ENCODE data around the gene TRIO.

Gene TRIO

DNA sequence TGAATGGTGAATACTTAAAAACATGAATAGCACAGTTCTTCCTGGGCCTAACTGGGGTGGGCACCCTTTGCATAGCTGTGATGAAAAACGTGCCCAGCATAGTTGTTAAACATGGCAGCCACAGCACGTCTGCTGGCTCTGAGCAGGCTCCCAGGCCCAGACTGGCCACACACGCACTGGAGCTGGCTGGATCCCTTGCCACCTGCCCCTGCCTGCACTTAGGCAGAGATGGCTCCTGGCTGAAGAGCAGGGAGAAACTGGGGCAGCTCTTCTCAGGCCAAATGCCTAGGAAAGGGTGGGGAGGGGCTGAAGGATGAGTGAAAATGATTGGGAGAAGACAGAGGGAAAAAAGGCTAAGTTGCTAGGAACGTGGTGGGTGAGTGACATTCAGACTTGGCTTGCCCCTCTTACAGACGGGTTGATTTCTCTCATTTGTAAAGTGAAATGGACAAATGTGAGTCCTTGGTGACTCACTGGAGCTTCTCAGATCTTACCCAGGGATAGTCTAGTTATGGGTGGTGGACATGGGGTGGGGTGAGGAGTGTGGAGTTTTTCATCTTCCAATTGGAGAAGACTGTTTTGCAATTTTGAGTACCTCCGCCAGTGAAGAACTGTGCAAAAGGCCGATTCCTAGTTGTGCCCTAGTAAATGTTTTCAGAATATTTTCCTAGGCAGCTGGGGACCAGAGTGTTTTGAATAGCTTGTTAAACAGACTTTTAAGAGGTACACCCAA, 42.4 kb downstream of the TRIO start:
- no peaks in the 10 kb centered on the region for H3K4me1 Mint-ChIP-seq (ENCODE audit: low read depth)
- DNase-seq (ENCODE audit: low spot score): no peak
- no peaks in the 10 kb centered on the region for H3K9me3 Mint-ChIP-seq
- H3K4me3 Mint-ChIP-seq: no peak overlapping the region
- no peaks in the 10 kb centered on the region for H3K36me3 Mint-ChIP-seq (ENCODE audit: low read depth)
- no peaks in the 10 kb centered on the region for H3K27me3 Mint-ChIP-seq (ENCODE audit: low read depth)
- H3K27ac Mint-ChIP-seq: no peak overlapping the region

DNA sequence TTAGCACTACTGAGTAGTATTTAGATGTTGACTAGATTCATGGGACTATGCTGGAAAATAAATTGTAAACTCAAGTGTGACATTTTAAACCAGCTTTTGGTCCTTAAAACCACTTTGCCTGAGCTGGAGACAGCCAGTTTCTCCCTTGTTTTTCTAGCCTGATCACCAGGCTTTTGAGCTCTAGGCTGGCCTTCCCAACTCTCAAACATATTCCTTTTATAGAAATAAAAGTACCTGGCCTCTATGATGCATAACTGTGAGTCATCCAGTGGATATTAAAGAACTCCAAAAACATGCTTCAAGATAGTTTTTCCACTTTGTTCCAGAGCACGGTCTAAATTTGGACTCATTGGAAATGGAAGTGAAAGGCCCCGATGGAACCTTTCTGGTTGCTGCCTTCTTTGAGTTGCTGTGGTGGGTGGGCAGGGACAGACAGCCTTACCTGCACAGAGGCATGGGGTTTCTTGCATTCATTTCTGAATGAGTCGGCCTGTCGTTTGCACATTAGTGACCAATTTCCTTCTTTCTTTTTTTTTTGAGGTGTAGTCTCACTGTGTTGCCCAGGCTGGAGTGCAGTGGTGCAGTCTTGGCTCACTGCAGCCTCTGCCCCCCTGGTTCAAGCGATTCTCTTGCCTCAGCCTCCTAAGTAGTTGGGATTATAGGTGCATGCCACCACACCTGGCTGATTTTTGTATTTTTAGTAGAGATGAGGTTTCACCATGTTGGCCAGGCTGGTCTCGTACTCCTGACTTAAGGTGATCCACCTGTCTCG, 43.1 kb downstream of the TRIO start:
- H3K27ac Mint-ChIP-seq: no peak overlapping the region
- H3K27me3 Mint-ChIP-seq (ENCODE audit: low read depth): no peaks in the 10 kb centered on the region
- H3K36me3 Mint-ChIP-seq (ENCODE audit: low read depth): no peaks in the 10 kb centered on the region
- no peaks in the 10 kb centered on the region for H3K9me3 Mint-ChIP-seq
- DNase-seq (ENCODE audit: low spot score): no peak
- H3K4me3 Mint-ChIP-seq: no peak overlapping the region
- no peaks in the 10 kb centered on the region for H3K4me1 Mint-ChIP-seq (ENCODE audit: low read depth)

DNA sequence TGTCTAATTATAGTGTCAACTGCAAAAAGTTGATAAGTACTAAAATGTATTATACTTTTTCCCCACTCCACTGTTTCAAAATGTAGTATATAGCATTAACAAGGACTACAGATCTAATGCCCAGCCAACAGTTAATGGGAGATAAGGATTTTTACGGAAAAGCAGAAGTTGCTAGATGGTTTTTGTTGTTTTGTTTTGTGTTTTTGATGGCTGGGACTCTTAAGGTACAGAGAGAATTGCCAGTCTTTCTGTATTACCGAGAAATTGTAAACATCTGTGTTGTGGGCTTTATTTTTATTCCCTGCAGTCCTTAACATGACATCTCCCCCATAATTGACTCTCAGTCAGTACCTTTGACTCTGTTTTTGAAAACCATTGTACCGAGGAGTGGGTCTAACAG, 44.0 kb downstream of the TRIO start:
- Mint-ChIP-seq H3K27ac (no peak overlapping the region), H3K27me3 (ENCODE audit: low read depth) (no peaks in the 10 kb centered on the region), H3K36me3 (ENCODE audit: low read depth) (no peaks in the 10 kb centered on the region), H3K9me3 (no peaks in the 10 kb centered on the region), H3K4me1 (ENCODE audit: low read depth) (no peaks in the 10 kb centered on the region), H3K4me3 (no peak overlapping the region)
- DNase-seq (ENCODE audit: low spot score): no peak

DNA sequence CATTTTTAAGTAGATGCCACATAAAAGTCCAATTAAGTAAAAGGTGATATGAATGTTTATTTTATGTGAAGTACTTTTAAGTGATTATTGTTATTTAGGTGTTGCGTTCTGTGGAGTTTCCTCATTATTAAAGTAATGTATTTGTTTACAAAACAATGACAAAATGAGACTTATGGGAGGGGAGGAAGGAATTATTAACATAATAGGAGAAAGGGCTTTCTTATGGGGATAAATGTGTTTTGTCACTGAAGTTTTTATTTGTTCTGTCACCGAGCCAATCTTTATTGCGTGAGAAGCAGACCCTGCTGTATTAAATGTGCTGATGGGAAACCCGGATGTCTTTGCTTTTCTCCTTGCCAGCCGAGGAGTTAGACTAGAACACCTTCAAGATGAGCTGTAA, 44.5 kb downstream of the TRIO start:
- DNase-seq (ENCODE audit: low spot score): no peak
- no peaks in the 10 kb centered on the region for H3K27me3 Mint-ChIP-seq (ENCODE audit: low read depth)
- H3K27ac Mint-ChIP-seq: no peak overlapping the region
- H3K4me1 Mint-ChIP-seq (ENCODE audit: low read depth): no peaks in the 10 kb centered on the region
- H3K4me3 Mint-ChIP-seq: no peak overlapping the region
- H3K9me3 Mint-ChIP-seq: no peaks in the 10 kb centered on the region
- H3K36me3 Mint-ChIP-seq (ENCODE audit: low read depth): no peaks in the 10 kb centered on the region

DNA sequence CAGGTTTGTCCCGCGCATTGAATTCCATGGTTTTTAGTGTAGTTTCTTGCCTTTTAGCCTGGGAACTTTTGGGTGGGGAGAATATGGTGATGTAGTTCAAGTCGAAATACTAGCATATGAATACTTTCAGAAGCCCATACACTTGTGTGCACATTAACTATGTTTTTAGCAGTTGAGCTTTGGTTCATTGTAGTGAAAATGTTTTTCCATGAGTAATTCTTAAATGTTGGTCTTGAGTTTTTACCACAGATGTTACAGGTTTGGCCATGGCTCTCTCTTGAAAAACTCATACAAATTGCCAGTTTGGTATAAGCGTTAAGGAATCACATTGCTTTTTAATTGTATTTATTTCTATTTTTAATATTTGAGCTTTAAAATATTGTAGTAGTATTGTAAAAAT, 45.6 kb downstream of the TRIO start:
- H3K9me3 Mint-ChIP-seq: no peaks in the 10 kb centered on the region

DNA sequence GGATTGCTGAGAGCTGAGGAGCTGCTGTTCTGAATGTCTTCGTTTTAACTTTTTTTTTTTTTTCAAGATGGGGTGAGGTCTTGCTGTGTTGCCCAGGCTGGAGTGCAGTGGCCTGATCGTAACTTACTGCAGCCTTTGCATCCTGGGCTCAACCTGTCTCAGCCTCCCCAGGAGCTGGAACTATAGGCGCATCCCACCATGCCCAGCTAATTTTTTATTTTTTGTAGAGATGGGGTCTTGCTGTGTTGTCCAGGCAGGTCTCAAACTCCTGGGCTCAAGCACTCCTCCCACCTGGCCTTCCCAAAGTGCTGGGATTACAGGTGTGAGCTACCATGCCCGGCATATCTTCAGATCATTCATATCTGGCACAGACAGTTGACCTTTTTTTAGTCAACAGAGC, 46.5 kb downstream of the TRIO start:
- H3K27me3 Mint-ChIP-seq (ENCODE audit: low read depth): peaks cover 1% of the 10 kb centered on the region
- H3K4me3 Mint-ChIP-seq: no peak overlapping the region
- H3K9me3 Mint-ChIP-seq: no peaks in the 10 kb centered on the region
- DNase-seq (ENCODE audit: low spot score): no peak
- H3K4me1 Mint-ChIP-seq (ENCODE audit: low read depth): no peaks in the 10 kb centered on the region
- no peak overlapping the region for H3K27ac Mint-ChIP-seq
- no peaks in the 10 kb centered on the region for H3K36me3 Mint-ChIP-seq (ENCODE audit: low read depth)

More for the DNA sequence above, 45.6 kb downstream of the TRIO start:
- H3K27ac Mint-ChIP-seq: no peak overlapping the region
- DNase-seq (ENCODE audit: low spot score): no peak
- no peaks in the 10 kb centered on the region for H3K4me1 Mint-ChIP-seq (ENCODE audit: low read depth)
- no peaks in the 10 kb centered on the region for H3K27me3 Mint-ChIP-seq (ENCODE audit: low read depth)
- H3K36me3 Mint-ChIP-seq (ENCODE audit: low read depth): no peaks in the 10 kb centered on the region
- no peak overlapping the region for H3K4me3 Mint-ChIP-seq

DNA sequence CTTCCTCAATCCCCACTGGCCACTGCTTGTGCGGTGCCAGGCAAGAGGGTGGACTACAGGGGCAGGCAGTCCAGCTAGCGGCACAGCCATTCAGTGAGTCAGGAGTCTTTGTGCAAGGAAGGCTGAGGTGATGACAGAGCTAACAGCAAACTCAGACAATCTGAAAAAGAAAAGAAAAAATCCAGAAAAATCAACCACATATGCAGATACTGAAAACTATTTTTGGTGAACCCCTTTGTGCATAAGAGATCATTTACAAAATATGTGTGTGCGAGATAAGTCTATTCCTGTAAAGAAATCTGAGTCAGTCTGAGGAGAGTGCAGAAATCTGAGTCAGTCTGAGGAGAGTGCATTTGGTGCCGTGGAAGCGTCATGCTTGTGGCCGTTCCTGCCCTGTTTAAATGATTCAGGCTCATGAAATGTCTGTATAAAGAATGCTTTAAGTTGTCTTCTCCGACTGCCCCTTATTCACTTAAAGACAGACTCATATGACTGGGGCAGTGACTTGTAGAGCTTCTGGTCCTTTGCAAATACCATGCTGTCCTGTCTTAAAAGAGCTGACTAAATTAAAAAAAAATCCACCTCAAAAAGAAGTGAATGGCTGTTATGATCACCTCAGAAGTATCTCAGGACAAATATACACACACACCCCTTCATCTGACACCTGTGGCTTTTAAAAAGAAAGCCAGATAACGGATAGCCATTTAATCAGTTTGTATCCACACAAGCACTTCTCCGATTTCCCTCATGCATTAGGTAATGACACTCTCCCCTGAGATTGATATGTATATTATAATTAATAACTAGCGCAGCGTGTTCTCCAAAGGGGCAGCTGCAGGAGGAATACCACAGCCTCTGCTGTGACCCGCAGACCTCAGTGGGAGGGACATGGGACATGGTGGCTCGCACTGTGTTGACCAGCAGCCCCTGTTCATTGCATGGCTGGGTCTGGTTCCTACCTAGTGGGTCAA, 47.3 kb downstream of the TRIO start:
- Mint-ChIP-seq H3K27me3 (ENCODE audit: low read depth) (peaks cover 6% of the 10 kb centered on the region), H3K27ac (no peak overlapping the region), H3K4me3 (no peak overlapping the region), H3K9me3 (no peaks in the 10 kb centered on the region), H3K36me3 (ENCODE audit: low read depth) (no peaks in the 10 kb centered on the region), H3K4me1 (ENCODE audit: low read depth) (no peaks in the 10 kb centered on the region)
- no peak for DNase-seq (ENCODE audit: low spot score)

DNA sequence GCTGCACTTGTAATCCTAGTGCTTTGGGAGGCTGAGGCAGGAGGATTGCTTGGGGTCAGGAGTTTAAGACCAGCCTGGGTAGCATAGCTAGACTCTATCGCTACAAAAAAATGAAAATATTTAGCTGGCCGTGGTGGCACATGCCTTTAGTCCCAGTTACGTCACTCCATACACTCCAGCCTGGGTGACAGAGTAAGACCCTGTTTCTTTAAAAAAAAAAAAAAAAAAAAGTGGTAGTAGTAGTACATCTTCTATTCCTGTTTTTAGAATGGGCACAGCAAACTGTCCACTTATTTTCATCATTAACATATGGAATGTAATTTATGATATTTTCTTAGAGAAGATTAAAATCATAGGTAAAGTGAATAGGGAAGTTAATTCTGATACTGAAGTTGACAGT, 48.2 kb downstream of the TRIO start:
- Mint-ChIP-seq H3K4me3 (no peak overlapping the region), H3K27me3 (ENCODE audit: low read depth) (peaks cover 9% of the 10 kb centered on the region)

DNA sequence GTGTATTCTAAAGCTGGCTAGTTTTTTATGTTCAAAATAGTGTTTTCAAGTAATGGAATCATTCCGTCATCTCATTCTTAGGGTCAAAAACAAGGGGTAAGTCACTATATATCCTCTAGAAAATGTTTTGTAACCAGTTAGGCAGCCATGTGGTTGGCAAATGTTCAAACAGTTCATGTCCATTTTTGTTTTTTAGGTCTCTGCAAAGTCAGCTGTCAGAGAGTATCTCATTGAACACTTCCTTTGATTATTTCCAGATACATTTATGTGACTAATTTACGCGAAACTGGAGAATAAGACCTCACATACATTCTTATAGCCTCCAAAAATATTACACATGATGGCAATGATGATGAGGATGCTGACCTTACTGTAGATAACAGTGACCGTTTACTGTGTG, 50.4 kb downstream of the TRIO start:
- no peak overlapping the region for H3K4me3 Mint-ChIP-seq
- peaks cover 9% of the 10 kb centered on the region for H3K27me3 Mint-ChIP-seq (ENCODE audit: low read depth)
- H3K27ac Mint-ChIP-seq: no peak overlapping the region
- no peaks in the 10 kb centered on the region for H3K36me3 Mint-ChIP-seq (ENCODE audit: low read depth)
- no peak for DNase-seq (ENCODE audit: low spot score)
- no peaks in the 10 kb centered on the region for H3K9me3 Mint-ChIP-seq
- H3K4me1 Mint-ChIP-seq (ENCODE audit: low read depth): no peaks in the 10 kb centered on the region

More for the DNA sequence above, 48.2 kb downstream of the TRIO start:
- H3K36me3 Mint-ChIP-seq (ENCODE audit: low read depth): no peaks in the 10 kb centered on the region
- no peak overlapping the region for H3K27ac Mint-ChIP-seq
- H3K9me3 Mint-ChIP-seq: no peaks in the 10 kb centered on the region
- no peaks in the 10 kb centered on the region for H3K4me1 Mint-ChIP-seq (ENCODE audit: low read depth)
- DNase-seq (ENCODE audit: low spot score): no peak

DNA sequence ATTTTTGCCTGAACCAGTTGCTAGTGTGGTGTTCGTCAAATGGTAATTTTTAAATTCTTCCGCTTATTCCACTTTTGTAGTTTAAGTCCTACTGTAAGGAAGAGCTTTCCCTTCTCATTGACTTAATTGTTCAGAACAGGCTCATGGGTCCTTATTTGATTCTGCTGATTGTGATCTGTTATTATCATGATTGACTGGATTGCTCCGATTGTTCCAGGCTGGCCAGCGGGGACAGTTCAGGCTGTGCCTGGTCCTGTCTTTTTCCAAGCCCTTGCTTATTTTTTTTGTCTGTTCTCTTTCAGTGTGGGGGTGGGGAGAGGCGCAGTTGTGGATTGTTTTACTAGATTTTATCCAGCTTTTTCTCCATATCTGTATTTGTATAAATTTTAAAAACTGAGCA, 52.4 kb downstream of the TRIO start:
- no peak for DNase-seq (ENCODE audit: low spot score)
- peaks cover 9% of the 10 kb centered on the region for H3K27me3 Mint-ChIP-seq (ENCODE audit: low read depth)
- H3K4me3 Mint-ChIP-seq: no peak overlapping the region
- no peaks in the 10 kb centered on the region for H3K36me3 Mint-ChIP-seq (ENCODE audit: low read depth)
- H3K4me1 Mint-ChIP-seq (ENCODE audit: low read depth): no peaks in the 10 kb centered on the region
- H3K27ac Mint-ChIP-seq: no peak overlapping the region
- no peaks in the 10 kb centered on the region for H3K9me3 Mint-ChIP-seq

DNA sequence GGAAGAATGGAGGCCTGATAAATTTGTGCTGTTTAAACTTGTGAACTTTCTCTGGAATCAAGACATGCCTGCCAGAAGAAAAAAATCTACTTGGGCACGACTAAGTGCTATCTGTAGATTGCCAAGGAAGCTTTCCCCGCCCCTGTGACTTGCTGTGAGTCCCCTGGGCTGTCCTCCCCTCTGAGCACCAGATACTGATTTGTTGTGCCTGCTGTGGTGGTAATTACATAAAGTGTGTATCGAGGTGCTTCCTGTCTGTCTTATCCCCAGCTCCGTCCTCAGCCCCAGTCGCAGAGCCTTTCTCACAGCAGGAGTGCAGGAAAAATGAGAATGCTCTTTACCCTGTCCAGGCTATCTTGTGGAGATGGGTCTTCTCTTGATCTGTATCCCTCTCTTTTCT, 53.9 kb downstream of the TRIO start:
- H3K4me1 Mint-ChIP-seq (ENCODE audit: low read depth): no peaks in the 10 kb centered on the region
- no peak overlapping the region for H3K27ac Mint-ChIP-seq
- H3K4me3 Mint-ChIP-seq: no peak overlapping the region
- H3K27me3 Mint-ChIP-seq (ENCODE audit: low read depth): peaks cover 11% of the 10 kb centered on the region
- H3K36me3 Mint-ChIP-seq (ENCODE audit: low read depth): no peaks in the 10 kb centered on the region
- no peak for DNase-seq (ENCODE audit: low spot score)
- H3K9me3 Mint-ChIP-seq: no peaks in the 10 kb centered on the region

DNA sequence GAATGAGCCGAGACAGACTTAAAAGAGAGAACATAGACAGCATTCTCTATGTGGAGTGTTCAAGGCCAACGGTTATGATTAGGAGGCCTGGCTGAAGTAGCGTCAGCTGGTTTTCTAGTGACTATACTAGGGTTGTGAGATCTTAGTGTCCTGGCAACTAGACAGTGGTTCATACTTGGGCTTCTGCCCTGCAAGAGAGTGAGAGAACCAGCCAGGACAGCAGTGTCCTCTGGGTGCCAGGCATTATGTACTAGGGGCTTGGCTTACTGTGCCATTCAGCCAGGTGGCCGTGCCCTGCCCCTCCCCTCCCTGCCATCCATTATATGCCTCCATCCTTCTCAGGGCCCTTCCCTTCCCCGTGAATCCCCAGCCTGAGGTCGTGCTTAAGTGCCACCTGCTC, 56.8 kb downstream of the TRIO start:
- H3K27ac Mint-ChIP-seq: no peak overlapping the region
- H3K4me3 Mint-ChIP-seq: no peak overlapping the region
- no peaks in the 10 kb centered on the region for H3K36me3 Mint-ChIP-seq (ENCODE audit: low read depth)
- no peaks in the 10 kb centered on the region for H3K4me1 Mint-ChIP-seq (ENCODE audit: low read depth)
- no peak for DNase-seq (ENCODE audit: low spot score)
- H3K27me3 Mint-ChIP-seq (ENCODE audit: low read depth): peaks cover 12% of the 10 kb centered on the region
- H3K9me3 Mint-ChIP-seq: no peaks in the 10 kb centered on the region

DNA sequence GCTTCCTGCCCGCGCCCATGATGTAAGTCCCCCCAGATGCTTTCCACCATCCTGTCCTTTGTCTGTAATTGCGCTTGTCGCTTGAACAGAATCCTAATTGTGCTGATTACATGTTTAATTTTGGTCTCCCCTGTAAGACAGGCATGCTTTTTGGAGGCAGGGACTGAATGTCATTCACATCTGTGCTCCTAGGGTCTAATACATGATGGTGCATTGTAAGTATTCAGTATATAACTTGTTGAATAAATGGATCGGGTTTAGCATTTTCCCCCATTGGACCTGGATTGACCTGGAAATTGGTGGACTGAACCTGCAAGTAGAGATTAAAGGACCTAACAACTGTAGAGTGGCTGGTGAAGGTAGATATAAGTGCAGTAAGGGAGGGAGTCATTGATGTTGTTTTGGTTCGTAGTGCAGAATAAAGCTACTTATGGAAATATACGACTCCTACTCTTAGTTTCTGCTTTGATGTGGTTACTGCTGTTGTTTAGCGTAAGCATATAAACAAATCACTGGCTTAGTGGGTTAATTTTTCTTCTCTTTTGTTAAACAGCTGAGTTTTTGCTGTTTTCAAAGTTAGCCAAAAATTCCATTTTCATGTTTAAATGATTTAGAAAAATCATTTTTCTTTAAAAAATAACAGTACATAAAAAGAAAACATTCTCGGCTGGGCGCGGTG, 57.3 kb downstream of the TRIO start:
- H3K27ac Mint-ChIP-seq: no peak overlapping the region
- no peak for DNase-seq (ENCODE audit: low spot score)
- H3K36me3 Mint-ChIP-seq (ENCODE audit: low read depth): no peaks in the 10 kb centered on the region
- H3K27me3 Mint-ChIP-seq (ENCODE audit: low read depth): peaks cover 8% of the 10 kb centered on the region
- H3K4me1 Mint-ChIP-seq (ENCODE audit: low read depth): no peaks in the 10 kb centered on the region
- H3K9me3 Mint-ChIP-seq: no peaks in the 10 kb centered on the region
- H3K4me3 Mint-ChIP-seq: no peak overlapping the region

Measured in T-helper 2 cell treated with Interferon-gamma antibody and Interleukin-4, amounts not matched to agents 5 μg/mL and 100 μg/mL, for 36 hours (primary cell).